ENCODE data around the gene IGSF21.

Gene IGSF21

GRCh38 chr1:18419113-18419844, 311.7 kb downstream of the IGSF21 start:
- no peak for DNase-seq (ENCODE audit: low read depth)
- TF ChIP-seq, protein P1, sequence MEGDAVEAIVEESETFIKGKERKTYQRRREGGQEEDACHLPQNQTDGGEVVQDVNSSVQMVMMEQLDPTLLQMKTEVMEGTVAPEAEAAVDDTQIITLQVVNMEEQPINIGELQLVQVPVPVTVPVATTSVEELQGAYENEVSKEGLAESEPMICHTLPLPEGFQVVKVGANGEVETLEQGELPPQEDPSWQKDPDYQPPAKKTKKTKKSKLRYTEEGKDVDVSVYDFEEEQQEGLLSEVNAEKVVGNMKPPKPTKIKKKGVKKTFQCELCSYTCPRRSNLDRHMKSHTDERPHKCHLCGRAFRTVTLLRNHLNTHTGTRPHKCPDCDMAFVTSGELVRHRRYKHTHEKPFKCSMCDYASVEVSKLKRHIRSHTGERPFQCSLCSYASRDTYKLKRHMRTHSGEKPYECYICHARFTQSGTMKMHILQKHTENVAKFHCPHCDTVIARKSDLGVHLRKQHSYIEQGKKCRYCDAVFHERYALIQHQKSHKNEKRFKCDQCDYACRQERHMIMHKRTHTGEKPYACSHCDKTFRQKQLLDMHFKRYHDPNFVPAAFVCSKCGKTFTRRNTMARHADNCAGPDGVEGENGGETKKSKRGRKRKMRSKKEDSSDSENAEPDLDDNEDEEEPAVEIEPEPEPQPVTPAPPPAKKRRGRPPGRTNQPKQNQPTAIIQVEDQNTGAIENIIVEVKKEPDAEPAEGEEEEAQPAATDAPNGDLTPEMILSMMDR (conservative IDR thresholded peaks at IDR 0.05; ENCODE audit: low read depth, low read length), result no peak
- H3K4me3 ChIP-seq (ENCODE audit: low read depth, low read length), result no peak overlapping the region

DNA sequence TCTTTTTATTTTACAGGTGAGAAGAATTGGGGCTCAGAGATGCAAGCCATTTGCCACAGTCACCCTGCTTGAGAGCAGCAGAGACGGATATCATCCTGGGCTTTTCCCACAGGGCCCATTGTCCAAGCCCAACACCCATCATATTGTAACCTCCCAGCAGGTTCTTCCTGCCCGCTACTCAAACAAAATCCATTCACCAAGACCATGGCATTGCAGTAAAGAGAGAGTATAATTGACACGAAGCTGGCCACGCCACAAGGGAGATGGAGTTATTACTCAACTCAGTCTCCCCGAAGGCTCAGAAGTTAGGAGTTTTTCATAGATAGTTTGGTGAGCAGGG, 312.2 kb downstream of the IGSF21 start:
- no peak for DNase-seq (ENCODE audit: low read depth)
- H3K4me3 ChIP-seq (ENCODE audit: low read depth, low read length), result no peak overlapping the region
- TF ChIP-seq, protein P1 (conservative IDR thresholded peaks at IDR 0.05; ENCODE audit: low read depth, low read length), result no peak

GRCh38 chr1:18422076-18422777, 314.6 kb downstream of the IGSF21 start:
- TF ChIP-seq, protein P1 (conservative IDR thresholded peaks at IDR 0.05; ENCODE audit: low read depth, low read length), result no peak
- no peak overlapping the region for H3K4me3 ChIP-seq (ENCODE audit: low read depth, low read length)

DNA sequence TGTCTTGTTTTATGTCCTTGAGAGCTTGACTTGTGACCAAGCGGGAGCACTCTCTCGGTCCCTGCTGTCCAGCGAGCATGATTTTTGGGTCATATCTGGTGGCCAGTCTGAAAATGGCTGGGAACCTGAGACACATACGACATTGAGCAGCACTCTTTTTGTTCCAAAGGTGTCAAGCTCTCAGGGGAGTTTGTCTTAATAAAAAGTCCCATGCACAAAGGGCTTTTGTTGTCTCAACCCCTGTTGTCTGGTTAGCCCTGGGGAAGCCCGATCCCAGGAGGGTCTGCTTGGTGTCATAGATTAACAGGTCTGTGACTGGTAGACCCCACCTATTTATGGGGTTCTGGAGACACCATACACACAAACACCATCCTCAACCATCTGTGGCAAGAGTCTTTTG, 315.4 kb downstream of the IGSF21 start:
- no peak for DNase-seq (ENCODE audit: low read depth)
- TF ChIP-seq, protein P1 (conservative IDR thresholded peaks at IDR 0.05; ENCODE audit: low read depth, low read length), result no peak
- no peak overlapping the region for H3K4me3 ChIP-seq (ENCODE audit: low read depth, low read length)

More at GRCh38 chr1:18422076-18422777, 314.6 kb downstream of the IGSF21 start:
- no peak for DNase-seq (ENCODE audit: low read depth)

DNA sequence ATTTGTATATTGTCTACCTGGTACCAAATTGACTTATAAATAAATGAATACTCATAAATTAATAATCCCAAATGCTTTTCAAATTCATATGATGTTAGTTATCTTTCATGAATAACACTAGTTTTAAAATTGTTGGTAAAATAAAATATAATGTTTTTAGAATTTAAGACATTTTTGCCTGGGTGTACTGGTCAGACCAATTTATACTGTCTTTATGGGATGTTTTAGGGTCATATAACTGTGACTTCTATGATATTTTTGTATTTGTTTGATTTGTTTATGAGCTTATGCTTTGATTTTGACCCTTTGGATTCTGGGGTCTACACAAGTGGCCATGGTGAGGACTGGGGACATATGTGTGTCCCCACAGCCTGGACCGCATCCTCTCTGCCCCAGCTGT, 319.0 kb downstream of the IGSF21 start:
- H3K4me3 ChIP-seq (ENCODE audit: low read depth, low read length), result no peak overlapping the region
- DNase-seq (ENCODE audit: low read depth), result no peak
- TF ChIP-seq, protein P1 (conservative IDR thresholded peaks at IDR 0.05; ENCODE audit: low read depth, low read length), result no peak

Data from choroid plexus epithelial cell (primary cell).